Panc1 (cell line): ENCODE measurements around the gene MRPL39.

Source experiments
- POLR2AphosphoS5 ChIP-seq: IDR thresholded peaks from 2 replicates; pipeline ENCODE4 v1.6.1; 2012; ENCODE audit warnings: mild to moderate bottlenecking, low read depth, low read length, moderate library complexity
- SIN3A ChIP-seq: IDR thresholded peaks from 2 replicates; pipeline ENCODE4 v1.6.1; 2012; ENCODE audit warnings: low read depth, mild to moderate bottlenecking, low read length, moderate library complexity, borderline replicate concordance; ENCODE audit not compliant: insufficient read depth
- TF ChIP-seq, protein P1 (sequence below): fragments of 450-650 bp; IDR thresholded peaks from 2 replicates; pipeline ENCODE4 v1.5.1; 2017; ENCODE audit warnings: mild to moderate bottlenecking
- TF ChIP-seq, protein P2 (sequence below), 2 experiments: IDR thresholded peaks; 2 replicates each; pipeline ENCODE4 v1.6.1; 2011 to 2012; ENCODE audit warnings: low read depth in 2 of 2, control low read depth in 1 of 2, low read length in 1 of 2, mild to moderate bottlenecking in 1 of 2, moderate library complexity in 1 of 2; ENCODE audit not compliant: insufficient read depth in 1 of 2

DNA sequence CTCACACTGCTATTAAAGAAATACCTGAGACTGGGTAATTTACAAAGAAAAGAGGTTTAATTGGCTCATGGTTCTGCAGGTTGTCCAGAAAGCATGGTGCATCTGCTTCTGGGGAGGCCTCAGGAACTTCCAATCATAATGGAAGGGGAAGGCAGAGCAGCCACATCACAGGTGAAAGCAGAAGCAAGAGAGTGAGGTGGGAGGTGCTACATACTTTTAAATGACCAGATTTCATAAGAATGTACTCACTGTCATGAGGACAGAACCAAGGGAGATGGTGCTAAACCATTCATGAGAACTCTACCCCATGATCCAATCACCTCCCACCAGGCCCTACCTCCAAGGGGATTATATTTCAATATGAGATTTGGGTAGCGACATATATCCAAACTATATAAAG, 55.7 kb downstream of the MRPL39 start:
- no peak for TF ChIP-seq POLR2AphosphoS5
- TF ChIP-seq, protein P1, sequence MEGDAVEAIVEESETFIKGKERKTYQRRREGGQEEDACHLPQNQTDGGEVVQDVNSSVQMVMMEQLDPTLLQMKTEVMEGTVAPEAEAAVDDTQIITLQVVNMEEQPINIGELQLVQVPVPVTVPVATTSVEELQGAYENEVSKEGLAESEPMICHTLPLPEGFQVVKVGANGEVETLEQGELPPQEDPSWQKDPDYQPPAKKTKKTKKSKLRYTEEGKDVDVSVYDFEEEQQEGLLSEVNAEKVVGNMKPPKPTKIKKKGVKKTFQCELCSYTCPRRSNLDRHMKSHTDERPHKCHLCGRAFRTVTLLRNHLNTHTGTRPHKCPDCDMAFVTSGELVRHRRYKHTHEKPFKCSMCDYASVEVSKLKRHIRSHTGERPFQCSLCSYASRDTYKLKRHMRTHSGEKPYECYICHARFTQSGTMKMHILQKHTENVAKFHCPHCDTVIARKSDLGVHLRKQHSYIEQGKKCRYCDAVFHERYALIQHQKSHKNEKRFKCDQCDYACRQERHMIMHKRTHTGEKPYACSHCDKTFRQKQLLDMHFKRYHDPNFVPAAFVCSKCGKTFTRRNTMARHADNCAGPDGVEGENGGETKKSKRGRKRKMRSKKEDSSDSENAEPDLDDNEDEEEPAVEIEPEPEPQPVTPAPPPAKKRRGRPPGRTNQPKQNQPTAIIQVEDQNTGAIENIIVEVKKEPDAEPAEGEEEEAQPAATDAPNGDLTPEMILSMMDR, result no peak
- TF ChIP-seq, protein P2, sequence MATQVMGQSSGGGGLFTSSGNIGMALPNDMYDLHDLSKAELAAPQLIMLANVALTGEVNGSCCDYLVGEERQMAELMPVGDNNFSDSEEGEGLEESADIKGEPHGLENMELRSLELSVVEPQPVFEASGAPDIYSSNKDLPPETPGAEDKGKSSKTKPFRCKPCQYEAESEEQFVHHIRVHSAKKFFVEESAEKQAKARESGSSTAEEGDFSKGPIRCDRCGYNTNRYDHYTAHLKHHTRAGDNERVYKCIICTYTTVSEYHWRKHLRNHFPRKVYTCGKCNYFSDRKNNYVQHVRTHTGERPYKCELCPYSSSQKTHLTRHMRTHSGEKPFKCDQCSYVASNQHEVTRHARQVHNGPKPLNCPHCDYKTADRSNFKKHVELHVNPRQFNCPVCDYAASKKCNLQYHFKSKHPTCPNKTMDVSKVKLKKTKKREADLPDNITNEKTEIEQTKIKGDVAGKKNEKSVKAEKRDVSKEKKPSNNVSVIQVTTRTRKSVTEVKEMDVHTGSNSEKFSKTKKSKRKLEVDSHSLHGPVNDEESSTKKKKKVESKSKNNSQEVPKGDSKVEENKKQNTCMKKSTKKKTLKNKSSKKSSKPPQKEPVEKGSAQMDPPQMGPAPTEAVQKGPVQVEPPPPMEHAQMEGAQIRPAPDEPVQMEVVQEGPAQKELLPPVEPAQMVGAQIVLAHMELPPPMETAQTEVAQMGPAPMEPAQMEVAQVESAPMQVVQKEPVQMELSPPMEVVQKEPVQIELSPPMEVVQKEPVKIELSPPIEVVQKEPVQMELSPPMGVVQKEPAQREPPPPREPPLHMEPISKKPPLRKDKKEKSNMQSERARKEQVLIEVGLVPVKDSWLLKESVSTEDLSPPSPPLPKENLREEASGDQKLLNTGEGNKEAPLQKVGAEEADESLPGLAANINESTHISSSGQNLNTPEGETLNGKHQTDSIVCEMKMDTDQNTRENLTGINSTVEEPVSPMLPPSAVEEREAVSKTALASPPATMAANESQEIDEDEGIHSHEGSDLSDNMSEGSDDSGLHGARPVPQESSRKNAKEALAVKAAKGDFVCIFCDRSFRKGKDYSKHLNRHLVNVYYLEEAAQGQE (IDR thresholded peaks at IDR 0.05; ENCODE audit: insufficient read depth in 1 of 2, low read depth in 2 of 2, low read length in 1 of 2), result no peak
- TF ChIP-seq SIN3A, result no peak
